HEK293 (cell line): Measurements from ENCODE around the gene SLC29A1.

Experiments used
- CTCF ChIA-PET: fragments of 350-600 bp; formaldehyde crosslinking; extraction: SDS; loops from one replicate; lab custom pipeline; 2021; ENCODE audit warnings: antibody characterized with exemption; lab: Yijun Ruan, JAX
- POLR2A ChIA-PET: fragments of 300-600 bp; formaldehyde crosslinking; extraction: SDS; loops from one replicate; lab custom pipeline; 2020; ENCODE audit warnings: antibody characterized with exemption, inconsistent platforms; lab: Yijun Ruan, JAX
- H3K27ac ChIP-seq: fragments of 200-500 bp; sonication (Bioruptor generic); 2 replicates; pipeline ENCODE4 v1.5.1; 2014; ENCODE audit warnings: low read depth, low read length, control low read depth, inconsistent platforms; ENCODE audit errors: extremely low read depth
- H3K36me3 ChIP-seq, 2 experiments: fragments of 200-500 bp in 1 of 2; sonication (Bioruptor generic) in 1 of 2; 1 replicate in 1 of 2; 2 replicates in 1 of 2; pipeline ENCODE4 v1.5.1; 2014 to 2017; ENCODE audit warnings: inconsistent platforms in 2 of 2, low read length in 2 of 2; ENCODE audit not compliant: control insufficient read depth in 2 of 2, insufficient read depth in 1 of 2
- H3K4me1 ChIP-seq: fragments of 200-500 bp; sonication (Bioruptor generic); 2 replicates; pipeline ENCODE4 v1.5.1; 2014; ENCODE audit warnings: mild to moderate bottlenecking, low read length, inconsistent platforms; ENCODE audit not compliant: control insufficient read depth, insufficient read depth
- H3K4me3 ChIP-seq: 2 replicates; pipeline ENCODE4 v1.5.1; 2011; ENCODE audit warnings: low read depth, mild to moderate bottlenecking, control low read depth, low read length, moderate library complexity
- H3K9me3 ChIP-seq: fragments of 200-500 bp; sonication (Bioruptor generic); 2 replicates; pipeline ENCODE4 v1.5.1; 2014; ENCODE audit warnings: low read depth, low read length, inconsistent platforms; ENCODE audit not compliant: control insufficient read depth, insufficient read depth
- BCL11A ChIP-seq: fragments of 450-650 bp; formaldehyde crosslinking; IDR thresholded peaks from 2 replicates; pipeline ENCODE4 v1.5.1; 2016; ENCODE audit warnings: low read depth, missing biosample characterization, missing genetic modification characterization
- WT1 ChIP-seq: fragments of 450-650 bp; formaldehyde crosslinking; IDR thresholded peaks from 2 replicates; pipeline ENCODE4 v1.5.1; 2016; ENCODE audit warnings: missing biosample characterization, missing genetic modification characterization
- ZBTB17 ChIP-seq: fragments of 450-650 bp; formaldehyde crosslinking; IDR thresholded peaks from 2 replicates; pipeline ENCODE4 v1.5.1; 2016; ENCODE audit warnings: missing biosample characterization, missing genetic modification characterization
- ZBTB20 ChIP-seq: fragments of 450-650 bp; formaldehyde crosslinking; IDR thresholded peaks from 2 replicates; pipeline ENCODE4 v1.5.1; 2016; ENCODE audit warnings: missing biosample characterization, missing genetic modification characterization
- ZIC2 ChIP-seq: fragments of 450-650 bp; formaldehyde crosslinking; IDR thresholded peaks from 2 replicates; pipeline ENCODE4 v1.5.1; 2016; ENCODE audit warnings: missing biosample characterization, missing genetic modification characterization
- ZNF133 ChIP-seq: fragments of 450-650 bp; formaldehyde crosslinking; IDR thresholded peaks from 2 replicates; pipeline ENCODE4 v1.5.1; 2016; ENCODE audit warnings: missing biosample characterization, missing genetic modification characterization
- ZNF140 ChIP-seq: fragments of 450-650 bp; formaldehyde crosslinking; IDR thresholded peaks from 2 replicates; pipeline ENCODE4 v1.5.1; 2016; ENCODE audit warnings: missing biosample characterization, missing genetic modification characterization
- ZNF221 ChIP-seq: fragments of 450-650 bp; formaldehyde crosslinking; IDR thresholded peaks from 2 replicates; pipeline ENCODE4 v1.5.1; 2017; ENCODE audit warnings: missing biosample characterization, missing genetic modification characterization, borderline replicate concordance
- ZNF239 ChIP-seq: fragments of 450-650 bp; formaldehyde crosslinking; IDR thresholded peaks from 2 replicates; pipeline ENCODE4 v1.5.1; 2016; ENCODE audit warnings: missing biosample characterization, missing genetic modification characterization
- ZNF311 ChIP-seq: fragments of 450-650 bp; formaldehyde crosslinking; IDR thresholded peaks from 2 replicates; pipeline ENCODE4 v1.5.1; 2017; ENCODE audit warnings: missing biosample characterization, missing genetic modification characterization, borderline replicate concordance
- ZNF473 ChIP-seq: fragments of 450-650 bp; formaldehyde crosslinking; IDR thresholded peaks from 2 replicates; pipeline ENCODE4 v1.5.1; 2017; ENCODE audit warnings: missing biosample characterization, missing genetic modification characterization
- ZNF521 ChIP-seq: fragments of 450-650 bp; formaldehyde crosslinking; IDR thresholded peaks from 2 replicates; pipeline ENCODE4 v1.5.1; 2017; ENCODE audit warnings: missing biosample characterization, mild to moderate bottlenecking, missing genetic modification characterization
- ZNF529 ChIP-seq: fragments of 450-650 bp; formaldehyde crosslinking; IDR thresholded peaks from 2 replicates; pipeline ENCODE4 v1.5.1; 2017; ENCODE audit warnings: missing genetic modification characterization, missing biosample characterization; ENCODE audit not compliant: insufficient replicate concordance
- ZNF544 ChIP-seq: fragments of 450-650 bp; formaldehyde crosslinking; IDR thresholded peaks from 2 replicates; pipeline ENCODE4 v1.5.0; 2017; ENCODE audit warnings: missing biosample characterization, missing genetic modification characterization
- ZNF549 ChIP-seq: fragments of 450-650 bp; IDR thresholded peaks from 2 replicates; pipeline ENCODE4 v1.5.1; 2018; ENCODE audit warnings: missing biosample characterization, missing genetic modification characterization, mild to moderate bottlenecking, inconsistent platforms, moderate library complexity
- ZNF560 ChIP-seq: fragments of 450-650 bp; formaldehyde crosslinking; IDR thresholded peaks from 2 replicates; pipeline ENCODE4 v1.5.1; 2017; ENCODE audit warnings: missing biosample characterization, missing genetic modification characterization, borderline replicate concordance
- ZNF585B ChIP-seq: fragments of 450-650 bp; formaldehyde crosslinking; IDR thresholded peaks from 2 replicates; pipeline ENCODE4 v1.5.1; 2016; ENCODE audit warnings: missing biosample characterization, missing genetic modification characterization
- ZNF623 ChIP-seq: fragments of 450-650 bp; formaldehyde crosslinking; IDR thresholded peaks from 2 replicates; pipeline ENCODE4 v1.5.1; 2016; ENCODE audit warnings: missing biosample characterization, missing genetic modification characterization
- ZNF624 ChIP-seq: fragments of 450-650 bp; formaldehyde crosslinking; IDR thresholded peaks from 2 replicates; pipeline ENCODE4 v1.5.1; 2017; ENCODE audit warnings: missing biosample characterization, missing genetic modification characterization
- ZNF654 ChIP-seq: fragments of 450-650 bp; formaldehyde crosslinking; IDR thresholded peaks from 2 replicates; pipeline ENCODE4 v1.5.1; 2016; ENCODE audit warnings: low read depth, missing biosample characterization, missing genetic modification characterization
- ZNF777 ChIP-seq: fragments of 450-650 bp; formaldehyde crosslinking; IDR thresholded peaks from 2 replicates; pipeline ENCODE4 v1.5.1; 2017; ENCODE audit warnings: missing biosample characterization, missing genetic modification characterization, borderline replicate concordance
- TF ChIP-seq, protein P1 (sequence below): fragments of 450-650 bp; formaldehyde crosslinking; IDR thresholded peaks from 2 replicates; pipeline ENCODE4 v1.5.1; 2017; ENCODE audit warnings: missing biosample characterization, mild to moderate bottlenecking, missing genetic modification characterization, moderate library complexity
- TF ChIP-seq, protein P2 (sequence below): fragments of 450-650 bp; formaldehyde crosslinking; IDR thresholded peaks from 2 replicates; pipeline ENCODE4 v1.5.1; 2016; ENCODE audit warnings: missing biosample characterization, missing genetic modification characterization
- TF ChIP-seq, protein P3 (sequence below): fragments of 450-650 bp; formaldehyde crosslinking; IDR thresholded peaks from 2 replicates; pipeline ENCODE4 v1.5.1; 2016; ENCODE audit warnings: missing biosample characterization, missing genetic modification characterization
- TF ChIP-seq, protein P4 (sequence below): fragments of 450-650 bp; formaldehyde crosslinking; IDR thresholded peaks from 2 replicates; pipeline ENCODE4 v1.5.1; 2016; ENCODE audit warnings: missing biosample characterization, missing genetic modification characterization

The SLC29A1 gene

GRCh38 chr6:44235891-44236516 lies 12.6 kb downstream of the SLC29A1 start:
- ChIA-PET POLR2A (interaction anchor here (0.7 to 4.0 kb wide), 3 partner anchors 11 to 140 kb away, joined by 6 to 21 read pairs (median 20); partner anchors contain the start of genes HSP90AB1 and SLC29A1), CTCF (interaction anchor here (0.6 to 7.8 kb wide), 19 partner anchors 10 to 1573 kb away, joined by 3 to 148 read pairs (median 8); partner anchors contain the start of genes HSP90AB1, SLC29A1 and SLC35B2)
- no peak overlapping the region for H3K27ac ChIP-seq
- H3K4me1 ChIP-seq = peaks cover 4% of the 10 kb centered on the region; the same call in 1 of the 2 replicates
- H3K36me3 ChIP-seq = peaks cover 5 to 47% of the 10 kb centered on the region in 2 experiments; a peak in 2 of 3 replicates
- H3K4me3 ChIP-seq = no peak overlapping the region
- TF ChIP-seq ZNF585B (tag by site-specific recombination) (no peak), ZNF521 (tag by site-specific recombination) (no peak), ZNF221 (no peak), BCL11A (tag by site-specific recombination) (no peak)
- TF ChIP-seq, protein P1, sequence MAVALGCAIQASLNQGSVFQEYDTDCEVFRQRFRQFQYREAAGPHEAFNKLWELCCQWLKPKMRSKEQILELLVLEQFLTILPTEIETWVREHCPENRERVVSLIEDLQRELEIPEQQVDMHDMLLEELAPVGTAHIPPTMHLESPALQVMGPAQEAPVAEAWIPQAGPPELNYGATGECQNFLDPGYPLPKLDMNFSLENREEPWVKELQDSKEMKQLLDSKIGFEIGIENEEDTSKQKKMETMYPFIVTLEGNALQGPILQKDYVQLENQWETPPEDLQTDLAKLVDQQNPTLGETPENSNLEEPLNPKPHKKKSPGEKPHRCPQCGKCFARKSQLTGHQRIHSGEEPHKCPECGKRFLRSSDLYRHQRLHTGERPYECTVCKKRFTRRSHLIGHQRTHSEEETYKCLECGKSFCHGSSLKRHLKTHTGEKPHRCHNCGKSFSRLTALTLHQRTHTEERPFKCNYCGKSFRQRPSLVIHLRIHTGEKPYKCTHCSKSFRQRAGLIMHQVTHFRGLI (tag by site-specific recombination) = no peak
- TF ChIP-seq, protein P2, sequence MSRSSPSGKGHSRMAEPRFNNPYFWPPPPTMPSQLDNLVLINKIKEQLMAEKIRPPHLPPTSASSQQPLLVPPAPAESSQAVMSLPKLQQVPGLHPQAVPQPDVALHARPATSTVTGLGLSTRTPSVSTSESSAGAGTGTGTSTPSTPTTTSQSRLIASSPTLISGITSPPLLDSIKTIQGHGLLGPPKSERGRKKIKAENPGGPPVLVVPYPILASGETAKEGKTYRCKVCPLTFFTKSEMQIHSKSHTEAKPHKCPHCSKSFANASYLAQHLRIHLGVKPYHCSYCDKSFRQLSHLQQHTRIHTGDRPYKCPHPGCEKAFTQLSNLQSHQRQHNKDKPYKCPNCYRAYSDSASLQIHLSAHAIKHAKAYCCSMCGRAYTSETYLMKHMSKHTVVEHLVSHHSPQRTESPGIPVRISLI (tag by site-specific recombination) = no peak
- H3K9me3 ChIP-seq = no peaks in the 10 kb centered on the region

GRCh38 chr6:44237021-44237812 lies 13.8 kb downstream of the SLC29A1 start:
- ChIA-PET POLR2A (interaction anchor here (0.6 to 1.4 kb wide), 10 partner anchors 9 to 141 kb away, joined by 3 to 36 read pairs (median 5); partner anchors contain the start of genes HSP90AB1, MRPL14, SLC29A1 and TMEM63B), CTCF (interaction anchor here (0.5 to 7.8 kb wide), 38 partner anchors 9 to 468 kb away, joined by 3 to 148 read pairs (median 4); partner anchors contain the start of genes AARS2, HSP90AB1, MYMX and SLC29A1)
- H3K4me3 ChIP-seq = peak overlapping the region; percentile 61
- H3K4me1 ChIP-seq = peaks cover 4% of the 10 kb centered on the region; the same call in 1 of the 2 replicates
- peak overlapping the region; percentile 59; the same call in 1 of the 2 replicates for H3K27ac ChIP-seq
- no peaks in the 10 kb centered on the region for H3K9me3 ChIP-seq
- peaks cover 5 to 35% of the 10 kb centered on the region in 2 experiments; a peak in 2 of 3 replicates for H3K36me3 ChIP-seq
- no peak for TF ChIP-seq ZNF544
- peak; percentile 70 for TF ChIP-seq ZBTB20 (tag by site-specific recombination)
- TF ChIP-seq WT1 (tag by site-specific recombination) = 0 out of 2 replicates have a peak, but pooled peaks have one; percentile 29
- TF ChIP-seq ZNF777 (tag by site-specific recombination) = no peak
- TF ChIP-seq, protein P3, sequence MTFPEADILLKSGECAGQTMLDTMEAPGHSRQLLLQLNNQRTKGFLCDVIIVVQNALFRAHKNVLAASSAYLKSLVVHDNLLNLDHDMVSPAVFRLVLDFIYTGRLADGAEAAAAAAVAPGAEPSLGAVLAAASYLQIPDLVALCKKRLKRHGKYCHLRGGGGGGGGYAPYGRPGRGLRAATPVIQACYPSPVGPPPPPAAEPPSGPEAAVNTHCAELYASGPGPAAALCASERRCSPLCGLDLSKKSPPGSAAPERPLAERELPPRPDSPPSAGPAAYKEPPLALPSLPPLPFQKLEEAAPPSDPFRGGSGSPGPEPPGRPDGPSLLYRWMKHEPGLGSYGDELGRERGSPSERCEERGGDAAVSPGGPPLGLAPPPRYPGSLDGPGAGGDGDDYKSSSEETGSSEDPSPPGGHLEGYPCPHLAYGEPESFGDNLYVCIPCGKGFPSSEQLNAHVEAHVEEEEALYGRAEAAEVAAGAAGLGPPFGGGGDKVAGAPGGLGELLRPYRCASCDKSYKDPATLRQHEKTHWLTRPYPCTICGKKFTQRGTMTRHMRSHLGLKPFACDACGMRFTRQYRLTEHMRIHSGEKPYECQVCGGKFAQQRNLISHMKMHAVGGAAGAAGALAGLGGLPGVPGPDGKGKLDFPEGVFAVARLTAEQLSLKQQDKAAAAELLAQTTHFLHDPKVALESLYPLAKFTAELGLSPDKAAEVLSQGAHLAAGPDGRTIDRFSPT = peak; percentile 95
- no peak for TF ChIP-seq ZNF140 (tag by site-specific recombination)
- no peak for TF ChIP-seq ZNF654 (tag by site-specific recombination)
- TF ChIP-seq ZNF133 (tag by site-specific recombination) = no peak
- TF ChIP-seq ZNF239 (tag by site-specific recombination) = no peak
- no peak for TF ChIP-seq ZNF560 (tag by site-specific recombination)
- peak; percentile 32; the same call in 1 of the 2 replicates for TF ChIP-seq BCL11A (tag by site-specific recombination)
- TF ChIP-seq ZNF549 = no peak
- peak; percentile 42; the same call in 1 of the 2 replicates for TF ChIP-seq ZIC2 (tag by site-specific recombination)
- no peak for TF ChIP-seq ZNF473 (tag by site-specific recombination)
- TF ChIP-seq ZNF311 (tag by site-specific recombination) = no peak
- TF ChIP-seq, protein P4, sequence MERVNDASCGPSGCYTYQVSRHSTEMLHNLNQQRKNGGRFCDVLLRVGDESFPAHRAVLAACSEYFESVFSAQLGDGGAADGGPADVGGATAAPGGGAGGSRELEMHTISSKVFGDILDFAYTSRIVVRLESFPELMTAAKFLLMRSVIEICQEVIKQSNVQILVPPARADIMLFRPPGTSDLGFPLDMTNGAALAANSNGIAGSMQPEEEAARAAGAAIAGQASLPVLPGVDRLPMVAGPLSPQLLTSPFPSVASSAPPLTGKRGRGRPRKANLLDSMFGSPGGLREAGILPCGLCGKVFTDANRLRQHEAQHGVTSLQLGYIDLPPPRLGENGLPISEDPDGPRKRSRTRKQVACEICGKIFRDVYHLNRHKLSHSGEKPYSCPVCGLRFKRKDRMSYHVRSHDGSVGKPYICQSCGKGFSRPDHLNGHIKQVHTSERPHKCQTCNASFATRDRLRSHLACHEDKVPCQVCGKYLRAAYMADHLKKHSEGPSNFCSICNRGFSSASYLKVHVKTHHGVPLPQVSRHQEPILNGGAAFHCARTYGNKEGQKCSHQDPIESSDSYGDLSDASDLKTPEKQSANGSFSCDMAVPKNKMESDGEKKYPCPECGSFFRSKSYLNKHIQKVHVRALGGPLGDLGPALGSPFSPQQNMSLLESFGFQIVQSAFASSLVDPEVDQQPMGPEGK (tag by site-specific recombination) = no peak
- TF ChIP-seq ZNF529 (tag by site-specific recombination) = no peak
- TF ChIP-seq ZNF623 (tag by site-specific recombination) = no peak
- no peak for TF ChIP-seq ZNF624 (tag by site-specific recombination)
- TF ChIP-seq ZBTB17 (tag by site-specific recombination) = no peak
